ENCODE measurements around the gene BOK.

Gene BOK

DNA sequence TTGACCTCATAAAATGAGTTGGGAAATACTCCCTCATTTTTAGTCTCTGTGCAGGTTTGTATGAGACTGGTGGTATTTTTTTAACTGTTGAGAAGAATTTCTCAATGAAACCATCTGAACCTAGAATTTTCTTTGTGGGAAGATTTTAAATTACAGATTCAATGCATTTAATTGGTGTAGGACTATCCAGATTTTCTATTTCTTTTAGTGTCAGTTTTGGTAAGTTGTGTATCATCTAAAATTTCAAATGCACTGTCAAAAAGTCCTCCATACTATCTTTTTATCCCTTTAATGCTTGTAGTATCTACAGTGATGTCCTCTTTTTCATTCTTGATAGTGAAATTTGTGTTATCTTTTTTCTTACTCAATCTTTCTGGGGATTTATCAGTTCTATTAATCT, 1.8 kb upstream of the BOK start:
- no peak for DNase-seq (ENCODE audit: low spot score)
- CTCF ChIA-PET = no interaction called here
- no peak overlapping the region for H3K27ac ChIP-seq
- no peak for TF ChIP-seq CTCF (conservative IDR thresholded peaks at IDR 0.05; ENCODE audit: low read depth)
- POLR2A ChIA-PET (ENCODE audit: low non-redundant PET) = no interaction called here

GRCh38 chr2:241559323-241560161, 997 bp downstream of the BOK start:
- no peak for TF ChIP-seq CTCF (conservative IDR thresholded peaks at IDR 0.05; ENCODE audit: low read depth)
- peak overlapping the region; percentile 84 for H3K27ac ChIP-seq
- ChIA-PET CTCF (no interaction called here), POLR2A (ENCODE audit: low non-redundant PET) (no interaction called here)
- peak; percentile 54 for DNase-seq (ENCODE audit: low spot score)

- no peak for TF ChIP-seq CTCF (conservative IDR thresholded peaks at IDR 0.05; ENCODE audit: low read depth)
- ChIA-PET CTCF (interaction anchor here (0.6 kb wide), 1 partner anchor 44 kb away, joined by 3 read pairs; no protein-coding TSS in a partner anchor), POLR2A (ENCODE audit: low non-redundant PET) (no interaction called here)
- peak overlapping the region; percentile 84 for H3K27ac ChIP-seq
- no peak for DNase-seq (ENCODE audit: low spot score)
Measured at GRCh38 chr2:241560162-241560882, 1.8 kb downstream of the BOK start.

DNA sequence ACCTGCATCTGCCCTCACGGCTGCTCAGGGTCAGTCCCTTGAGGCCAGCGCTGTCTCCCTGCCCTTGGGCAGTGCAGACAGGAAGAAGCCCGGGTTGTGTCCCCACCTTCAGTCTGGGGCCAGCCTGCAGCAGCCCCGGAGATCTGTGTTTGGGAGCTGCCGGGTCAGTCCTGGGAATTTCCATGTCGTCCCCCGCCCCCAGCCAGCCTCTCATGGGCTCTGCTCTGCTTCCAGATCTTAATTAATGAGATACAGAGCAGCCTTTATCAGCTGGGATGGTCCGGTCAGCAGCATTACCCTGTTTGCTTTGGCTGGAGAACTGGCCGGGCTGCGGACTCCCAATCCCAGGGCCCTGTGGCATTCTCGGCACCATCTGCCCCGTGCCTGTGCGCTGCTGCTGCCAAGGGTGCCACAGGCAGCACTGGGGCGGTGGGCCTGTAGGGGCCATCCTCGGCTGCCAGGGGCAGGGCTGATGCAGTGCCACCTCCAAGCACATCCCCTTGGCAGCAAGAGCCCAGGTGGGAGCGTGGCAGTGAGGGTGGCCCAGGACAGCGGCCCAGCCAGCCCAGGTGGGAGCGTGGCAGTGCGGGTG, 2.4 kb downstream of the BOK start:
- no peak for TF ChIP-seq CTCF (conservative IDR thresholded peaks at IDR 0.05; ENCODE audit: low read depth)
- peak overlapping the region; percentile 84 for H3K27ac ChIP-seq
- CTCF ChIA-PET = no interaction called here
- POLR2A ChIA-PET (ENCODE audit: low non-redundant PET) = no interaction called here
- no peak for DNase-seq (ENCODE audit: low spot score)

DNA sequence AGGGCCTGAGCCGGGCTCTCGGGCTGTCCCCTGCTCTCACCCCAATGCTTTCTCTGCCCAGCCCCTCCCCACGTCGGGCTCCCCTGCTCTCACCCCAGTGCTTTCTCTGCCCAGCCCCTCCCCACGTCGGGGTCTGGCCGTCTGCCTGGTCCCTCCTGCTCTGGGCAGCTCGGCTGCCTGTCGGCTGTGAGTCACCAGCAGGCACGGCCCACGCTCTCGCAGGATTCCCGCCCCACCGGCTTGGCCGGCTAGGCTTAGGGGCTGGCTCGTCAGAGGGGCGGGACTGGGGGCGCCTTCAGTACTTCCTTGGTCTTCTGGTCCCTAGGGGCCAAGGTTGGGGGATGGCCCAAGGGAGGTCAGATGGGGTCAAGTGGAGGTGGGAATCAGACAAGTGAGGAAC, 3.3 kb downstream of the BOK start:
- peak; percentile 70 for DNase-seq (ENCODE audit: low spot score)
- ChIA-PET POLR2A (ENCODE audit: low non-redundant PET) (no interaction called here), CTCF (no interaction called here)
- TF ChIP-seq CTCF (conservative IDR thresholded peaks at IDR 0.05; ENCODE audit: low read depth) = no peak
- peak overlapping the region; percentile 57 for H3K27ac ChIP-seq

GRCh38 chr2:241562269-241562891, 3.8 kb downstream of the BOK start:
- TF ChIP-seq CTCF (conservative IDR thresholded peaks at IDR 0.05; ENCODE audit: low read depth) = no peak
- POLR2A ChIA-PET (ENCODE audit: low non-redundant PET) = interaction anchor here (0.5 kb wide), 1 partner anchor 9 kb away, joined by 3 read pairs; no protein-coding TSS in a partner anchor
- H3K27ac ChIP-seq = peak overlapping the region; percentile 57
- CTCF ChIA-PET = no interaction called here
- DNase-seq (ENCODE audit: low spot score) = no peak
